HG03565 (cell line): ENCODE measurements around the gene FFAR3.

Experiments
- ATAC-seq: cut with Tn5 transposase; IDR thresholded peaks from one replicate; pipeline ENCODE4 v1.9.1; 2021; ENCODE audit warnings: mild to moderate bottlenecking, moderate library complexity; ENCODE audit not compliant: unreplicated experiment

Gene FFAR3

DNA sequence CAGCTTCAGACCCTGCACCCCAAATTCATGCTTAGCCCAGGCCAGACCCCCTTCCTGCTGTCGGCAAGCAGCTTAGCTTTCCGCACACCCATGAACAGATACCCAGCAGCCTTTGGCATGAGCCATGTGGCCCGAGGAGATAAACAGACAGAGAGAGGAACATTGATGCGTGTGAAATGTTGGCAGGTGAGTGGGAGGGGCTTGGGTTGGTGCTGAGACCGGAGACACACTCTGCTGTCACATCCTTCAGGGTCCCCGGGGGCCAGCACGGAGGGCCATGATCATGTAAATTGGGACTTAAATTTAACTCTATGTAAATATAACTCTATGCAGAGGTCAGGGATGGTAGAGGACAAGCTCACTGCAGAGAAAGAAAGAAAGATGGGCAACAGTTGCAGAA, 27.8 kb upstream of the FFAR3 start:
- peak; percentile 34 for ATAC-seq

DNA sequence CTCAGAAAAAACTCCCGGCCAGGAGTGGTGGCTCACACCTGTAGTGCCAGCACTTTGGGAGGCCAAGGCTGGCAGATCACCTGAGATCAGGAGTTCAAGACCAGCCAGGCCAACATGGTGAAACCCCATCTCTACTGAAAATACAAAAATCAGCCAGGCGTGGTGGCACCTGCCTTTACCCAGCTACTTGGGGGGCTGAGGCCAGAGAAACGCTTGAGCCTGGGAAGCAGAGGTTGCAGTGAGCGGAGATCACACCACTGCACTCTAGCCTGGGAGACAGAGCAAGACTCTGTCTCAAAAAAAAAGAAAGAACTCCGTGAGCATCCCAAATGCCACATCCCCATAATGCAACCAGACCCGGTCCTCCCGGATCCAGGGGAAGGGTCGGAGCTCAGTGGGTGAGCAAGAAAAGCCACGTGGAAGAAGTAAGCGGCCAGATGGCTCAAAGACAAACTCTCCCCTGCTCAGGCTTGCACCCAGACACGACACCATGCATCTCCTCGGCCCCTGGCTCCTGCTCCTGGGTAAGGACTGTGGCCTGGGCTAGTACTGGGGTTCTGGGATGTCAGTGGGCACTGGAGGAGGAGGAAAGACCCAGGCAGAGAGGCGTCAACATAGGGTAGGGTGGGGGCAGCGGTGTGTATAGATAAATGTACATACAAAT, 26.6 kb upstream of the FFAR3 start:
- no peak for ATAC-seq

DNA sequence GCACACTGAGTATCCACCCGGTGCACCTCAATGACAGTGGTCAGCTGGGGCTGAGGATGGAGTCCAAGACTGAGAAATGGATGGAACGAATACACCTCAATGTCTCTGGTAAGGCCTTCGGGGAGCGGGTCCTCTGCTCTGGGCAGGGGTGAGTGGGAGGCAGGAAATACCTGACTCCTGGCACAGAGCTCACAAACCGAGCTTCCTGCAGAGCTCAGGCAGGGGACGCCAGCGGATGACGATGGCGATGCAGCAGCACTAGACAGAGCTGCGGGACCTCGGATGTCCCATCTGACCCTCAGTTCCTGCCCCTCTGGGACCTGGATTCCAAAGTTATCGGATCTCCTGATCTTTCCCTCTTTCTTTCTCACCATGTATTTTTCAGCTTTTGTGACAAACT, 25.4 kb upstream of the FFAR3 start:
- no peak for ATAC-seq

DNA sequence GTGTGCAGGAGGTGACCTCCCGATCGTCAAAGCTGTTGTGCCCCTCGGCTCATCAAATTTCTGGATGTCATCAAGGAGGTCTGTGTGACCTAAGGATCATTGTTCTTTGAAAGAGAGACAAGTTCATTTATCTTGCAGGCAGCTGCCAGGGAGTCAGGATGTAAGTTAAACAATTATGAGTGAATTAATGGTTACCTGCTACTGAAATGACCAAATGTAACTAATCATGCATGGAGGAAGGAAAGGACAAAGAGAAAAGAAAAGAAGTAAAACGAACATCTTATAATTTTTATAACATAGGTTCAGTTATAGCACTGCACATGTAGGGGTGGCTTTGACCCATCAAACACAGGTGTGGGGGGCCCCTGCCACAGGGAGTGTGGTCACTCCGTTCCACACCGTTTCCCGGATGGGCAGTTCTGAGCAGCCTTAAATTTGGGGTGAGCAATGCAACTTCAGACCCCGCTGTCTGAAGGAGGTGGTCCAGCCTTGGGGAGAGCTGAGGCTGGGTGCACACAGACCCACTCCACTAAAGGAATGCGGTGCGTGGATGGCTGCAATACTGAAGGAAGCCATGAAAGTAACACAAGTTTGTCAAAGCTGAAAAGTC, 24.0 kb upstream of the FFAR3 start:
- no peak for ATAC-seq

DNA sequence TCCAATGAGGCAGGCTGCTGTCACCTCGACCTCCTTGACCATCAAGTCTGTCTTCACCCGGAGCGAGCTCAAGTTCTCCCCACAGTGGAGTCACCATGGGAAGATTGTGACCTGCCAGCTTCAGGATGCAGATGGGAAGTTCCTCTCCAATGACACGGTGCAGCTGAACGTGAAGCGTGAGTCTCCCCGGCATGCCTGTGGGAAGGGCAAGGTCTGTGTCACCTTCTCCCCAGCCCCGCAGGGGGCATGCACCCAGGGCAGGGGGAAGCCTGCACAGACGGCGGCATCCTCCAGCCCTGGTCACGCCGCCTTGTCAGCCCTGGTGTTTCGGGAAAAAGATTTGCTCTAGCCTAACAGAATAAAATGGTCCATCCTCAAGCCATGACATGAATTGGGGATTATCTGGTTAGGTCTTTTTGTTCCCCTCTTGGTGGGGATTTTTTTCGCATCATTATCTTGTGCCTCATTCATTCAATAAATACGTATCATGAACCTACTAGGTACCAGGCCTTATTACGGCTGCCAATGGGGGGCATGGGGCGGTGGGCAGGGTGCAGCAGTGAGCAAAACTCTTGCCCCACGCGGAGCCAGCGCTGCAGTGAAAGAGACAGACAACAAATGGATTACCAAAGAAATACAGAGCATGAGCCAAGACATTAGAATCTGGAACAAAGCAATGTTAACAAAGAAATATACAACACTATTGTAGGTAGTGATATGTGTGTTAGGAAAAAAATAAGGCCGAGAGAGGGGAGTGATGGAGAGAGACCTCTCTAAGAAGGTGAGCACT, 21.9 kb upstream of the FFAR3 start:
- no peak for ATAC-seq

DNA sequence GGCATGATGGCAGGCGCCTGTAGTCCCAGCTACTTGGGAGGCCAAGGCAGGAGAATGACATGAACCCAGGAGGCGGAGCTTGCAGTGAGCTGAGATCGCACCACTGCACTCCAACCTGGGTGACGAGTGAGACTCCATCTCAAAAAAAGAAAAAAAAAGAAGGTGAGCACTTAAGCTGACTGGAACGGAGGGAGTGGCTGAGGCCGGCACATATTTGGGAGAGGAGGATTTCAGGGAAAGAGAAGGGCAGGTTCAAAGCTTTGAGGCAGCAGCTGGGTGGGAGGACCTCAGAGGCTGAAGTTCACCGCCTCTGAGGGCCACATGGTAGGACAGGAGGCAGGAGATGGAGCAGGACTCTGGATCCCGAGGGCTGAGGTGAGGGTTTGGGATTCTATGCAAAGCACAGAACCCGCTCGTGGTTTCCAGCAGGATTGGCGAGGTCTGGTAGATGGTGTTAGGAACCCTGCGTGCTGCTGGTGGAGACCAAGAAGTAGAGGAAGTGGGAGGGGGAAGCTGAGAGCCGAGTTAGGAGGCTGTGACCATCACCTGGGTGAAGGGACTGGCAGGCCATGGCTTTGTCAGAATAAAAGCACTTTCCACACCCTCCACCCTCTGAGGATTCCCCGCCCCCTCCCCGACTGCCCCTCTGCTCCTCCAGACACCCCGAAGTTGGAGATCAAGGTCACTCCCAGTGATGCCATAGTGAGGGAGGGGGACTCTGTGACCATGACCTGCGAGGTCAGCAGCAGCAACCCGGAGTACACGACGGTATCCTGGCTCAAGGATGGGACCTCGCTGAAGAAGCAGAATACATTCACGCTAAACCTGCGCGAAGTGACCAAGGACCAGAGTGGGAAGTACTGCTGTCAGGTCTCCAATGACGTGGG, 20.9 kb upstream of the FFAR3 start:
- ATAC-seq: no peak

DNA sequence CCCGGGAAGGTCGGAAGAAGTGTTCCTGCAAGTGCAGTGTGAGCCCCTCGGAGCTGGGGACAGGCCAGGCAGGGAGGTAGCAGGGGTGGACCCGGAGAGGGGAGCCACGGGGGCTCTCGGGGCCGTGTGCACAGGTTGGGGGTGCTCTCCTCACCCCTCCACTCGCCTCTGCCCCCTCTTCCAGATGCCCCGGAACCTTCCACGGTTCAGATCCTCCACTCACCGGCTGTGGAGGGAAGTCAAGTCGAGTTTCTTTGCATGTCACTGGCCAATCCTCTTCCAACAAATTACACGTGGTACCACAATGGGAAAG, 20.3 kb upstream of the FFAR3 start:
- no peak for ATAC-seq

DNA sequence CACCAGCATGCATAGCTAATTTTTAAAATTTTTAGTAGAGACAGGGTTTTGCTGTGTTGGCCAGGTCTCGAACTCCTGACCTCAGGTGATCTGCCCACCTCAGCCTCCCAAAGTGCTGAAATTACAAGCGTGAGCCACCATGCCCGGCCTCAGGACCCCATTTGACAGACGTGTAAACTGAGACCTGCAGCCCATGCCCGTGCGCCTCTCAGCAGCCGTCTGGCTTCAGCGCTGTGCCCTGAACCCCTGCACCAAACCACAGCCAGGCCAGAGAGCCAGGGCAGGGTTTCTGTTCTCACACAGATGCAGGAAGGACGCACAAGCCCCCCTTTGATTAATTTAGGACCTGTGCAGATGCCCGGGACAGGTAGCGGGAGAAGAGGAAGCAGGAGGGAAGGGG, 17.8 kb upstream of the FFAR3 start:
- ATAC-seq: no peak

DNA sequence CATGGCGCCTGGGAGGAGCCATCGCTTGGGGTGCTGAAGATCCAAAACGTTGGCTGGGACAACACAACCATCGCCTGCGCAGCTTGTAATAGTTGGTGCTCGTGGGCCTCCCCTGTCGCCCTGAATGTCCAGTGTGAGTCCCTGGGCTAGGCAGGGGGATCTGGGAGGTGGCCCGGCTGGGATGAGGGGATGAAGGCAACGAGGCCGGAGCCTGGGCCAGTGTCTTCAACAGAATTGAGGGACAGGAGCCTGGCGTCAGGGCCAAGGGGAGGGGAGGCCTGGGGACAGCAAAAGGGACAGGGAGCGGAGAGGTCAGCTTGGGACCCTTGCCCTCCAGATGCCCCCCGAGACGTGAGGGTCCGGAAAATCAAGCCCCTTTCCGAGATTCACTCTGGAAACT, 17.3 kb upstream of the FFAR3 start:
- ATAC-seq: no peak

DNA sequence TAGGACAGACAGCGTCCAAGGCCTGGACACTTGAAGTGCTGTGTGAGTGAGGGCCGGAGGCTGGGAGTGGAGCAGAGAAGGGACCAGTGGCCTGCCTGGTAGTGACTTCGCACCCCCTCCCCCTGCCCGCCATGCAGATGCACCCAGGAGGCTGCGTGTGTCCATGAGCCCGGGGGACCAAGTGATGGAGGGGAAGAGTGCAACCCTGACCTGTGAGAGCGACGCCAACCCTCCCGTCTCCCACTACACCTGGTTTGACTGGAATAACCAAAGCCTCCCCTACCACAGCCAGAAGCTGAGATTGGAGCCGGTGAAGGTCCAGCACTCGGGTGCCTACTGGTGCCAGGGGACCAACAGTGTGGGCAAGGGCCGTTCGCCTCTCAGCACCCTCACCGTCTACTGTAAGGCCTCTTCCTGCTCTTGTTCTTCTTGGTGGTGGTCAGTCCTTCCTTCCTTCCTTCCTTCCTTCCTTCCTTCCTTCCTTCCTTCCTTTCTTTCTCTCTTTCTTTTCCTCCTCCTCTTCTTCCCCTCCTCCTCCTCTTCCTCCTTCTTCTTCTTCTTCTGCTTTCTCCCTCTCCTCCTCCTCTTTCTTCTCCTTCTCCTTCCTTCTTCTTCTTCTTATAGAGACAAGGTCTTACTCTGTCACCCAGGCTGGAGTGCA, 16.6 kb upstream of the FFAR3 start:
- ATAC-seq: no peak

DNA sequence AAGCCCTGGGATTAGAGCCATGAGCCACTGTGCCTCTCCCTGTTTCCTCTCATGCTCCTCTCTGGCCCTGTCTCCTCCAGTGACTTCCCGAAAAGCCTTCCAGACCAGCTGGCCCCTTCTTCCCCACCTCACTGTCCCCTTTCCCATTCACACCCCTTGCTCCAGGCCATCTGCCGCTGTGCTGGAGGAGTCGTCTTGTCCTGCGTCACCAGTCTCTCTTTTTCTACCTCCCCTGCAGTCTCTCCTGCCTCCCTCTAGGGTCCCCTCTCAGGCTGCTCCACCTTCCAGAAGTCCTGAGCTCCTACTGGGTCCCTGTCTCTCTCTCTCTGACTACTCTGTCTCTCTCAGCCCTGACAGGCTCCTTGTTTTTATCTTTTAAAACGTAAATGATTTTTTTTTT, 15.8 kb upstream of the FFAR3 start:
- ATAC-seq: no peak

DNA sequence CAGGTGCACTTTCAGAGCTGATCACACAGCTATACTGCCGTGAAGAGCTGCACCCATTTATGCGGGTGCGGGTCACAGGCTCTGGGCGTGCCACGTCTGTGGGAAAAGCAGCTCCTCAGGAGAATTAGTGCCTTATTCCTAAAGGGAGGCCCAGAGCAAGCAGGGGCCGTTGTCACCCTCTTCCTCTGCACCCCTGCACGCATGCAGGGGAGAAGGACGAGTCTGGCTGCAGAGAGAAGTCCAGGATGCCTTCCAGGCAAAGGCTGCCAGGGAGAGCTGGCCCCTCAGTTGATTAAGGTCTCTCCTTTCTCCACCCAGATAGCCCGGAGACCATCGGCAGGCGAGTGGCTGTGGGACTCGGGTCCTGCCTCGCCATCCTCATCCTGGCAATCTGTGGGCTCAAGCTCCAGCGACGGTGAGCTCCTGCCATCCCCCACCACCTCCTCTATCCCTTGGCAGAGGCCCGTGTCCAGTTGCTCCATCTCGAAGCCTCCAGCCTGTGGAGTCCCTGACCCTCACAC, 13.7 kb upstream of the FFAR3 start:
- ATAC-seq: no peak

DNA sequence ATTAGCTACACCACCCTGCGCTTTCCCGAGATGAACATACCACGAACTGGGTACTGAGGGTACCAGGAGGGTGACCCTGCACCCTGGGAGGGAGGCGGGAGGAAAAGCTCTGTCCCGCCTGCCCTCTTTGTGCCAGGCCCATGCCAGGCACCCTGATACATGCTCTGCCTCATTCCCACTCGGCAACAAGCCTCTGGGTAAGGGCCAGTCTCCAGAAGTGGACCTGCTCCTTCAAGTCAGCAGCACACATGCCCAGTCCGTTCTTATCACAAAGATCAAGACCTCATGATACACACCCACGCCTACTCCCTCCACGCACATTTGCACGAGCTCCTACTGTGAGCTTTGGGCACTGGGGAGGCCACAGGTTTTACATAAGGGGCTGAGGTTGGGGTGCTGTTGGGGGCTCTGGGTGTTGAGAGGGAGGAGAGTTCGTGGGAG, 12.6 kb upstream of the FFAR3 start:
- ATAC-seq: no peak

DNA sequence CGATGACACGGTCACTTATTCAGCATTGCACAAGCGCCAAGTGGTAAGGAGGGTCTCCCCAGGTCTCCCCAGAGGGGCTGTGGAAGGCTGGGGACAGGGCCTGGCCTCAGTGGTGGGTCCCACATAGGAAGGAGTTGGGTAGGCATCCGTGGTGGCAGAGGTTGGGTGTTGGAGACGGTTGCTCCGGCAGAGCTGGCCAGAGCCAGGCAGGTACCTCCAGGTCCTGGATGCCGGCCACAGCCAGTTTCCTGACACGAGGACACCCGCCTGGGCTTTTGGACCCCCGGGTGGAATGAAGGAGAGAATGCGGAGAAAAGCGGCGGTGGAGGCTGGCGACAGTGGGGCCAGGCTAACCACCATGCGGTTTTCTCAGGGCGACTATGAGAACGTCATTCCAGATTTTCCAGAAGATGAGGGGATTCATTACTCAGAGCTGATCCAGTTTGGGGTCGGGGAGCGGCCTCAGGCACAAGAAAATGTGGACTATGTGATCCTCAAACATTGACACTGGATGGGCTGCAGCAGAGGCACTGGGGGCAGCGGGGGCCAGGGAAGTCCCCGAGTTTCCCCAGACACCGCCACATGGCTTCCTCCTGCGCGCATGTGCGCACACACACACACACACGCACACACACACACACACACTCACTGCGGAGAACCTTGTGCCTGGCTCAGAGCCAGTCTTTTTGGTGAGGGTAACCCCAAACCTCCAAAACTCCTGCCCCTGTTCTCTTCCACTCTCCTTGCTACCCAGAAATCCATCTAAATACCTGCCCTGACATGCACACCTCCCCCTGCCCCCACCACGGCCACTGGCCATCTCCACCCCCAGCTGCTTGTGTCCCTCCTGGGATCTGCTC, 11.8 kb upstream of the FFAR3 start:
- ATAC-seq: no peak

DNA sequence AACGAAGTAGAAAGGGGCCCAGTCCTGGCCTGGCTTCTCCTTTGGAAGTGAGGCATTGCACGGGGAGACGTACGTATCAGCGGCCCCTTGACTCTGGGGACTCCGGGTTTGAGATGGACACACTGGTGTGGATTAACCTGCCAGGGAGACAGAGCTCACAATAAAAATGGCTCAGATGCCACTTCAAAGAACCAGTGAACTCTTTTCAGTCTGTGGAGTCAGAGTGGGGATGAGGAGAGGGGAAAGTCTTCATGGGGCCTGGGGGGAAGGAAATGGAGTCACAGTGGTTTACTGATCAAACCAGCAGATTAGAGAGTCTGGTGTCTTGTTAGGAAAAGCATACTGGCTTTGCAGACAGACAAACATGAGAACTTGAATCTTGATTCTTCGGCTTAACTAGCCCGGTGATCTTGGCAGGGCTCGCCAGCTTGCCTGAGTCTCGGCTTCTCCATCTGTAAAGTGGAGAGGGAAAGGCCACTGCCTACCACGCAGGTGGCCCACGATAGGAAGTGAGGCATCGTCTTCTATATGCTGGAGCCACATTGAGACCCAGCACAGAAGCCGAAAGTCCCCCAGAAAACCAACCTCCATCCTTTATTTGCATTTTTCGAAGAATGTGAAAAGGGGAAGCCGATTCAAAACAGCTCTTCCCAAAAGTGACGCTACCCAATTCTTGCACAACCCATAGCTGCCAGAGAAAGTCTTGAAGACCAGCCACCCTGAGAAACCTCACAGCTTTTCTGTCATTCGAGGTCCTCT, 10.9 kb upstream of the FFAR3 start, which contains the start of gene FFAR1:
Gene FFAR1, plus strand, starts transcription at position 732 of the 759 bp plus-strand sequence. CDS start 3,650 bp downstream, outside the sequence.
- no peak for ATAC-seq

DNA sequence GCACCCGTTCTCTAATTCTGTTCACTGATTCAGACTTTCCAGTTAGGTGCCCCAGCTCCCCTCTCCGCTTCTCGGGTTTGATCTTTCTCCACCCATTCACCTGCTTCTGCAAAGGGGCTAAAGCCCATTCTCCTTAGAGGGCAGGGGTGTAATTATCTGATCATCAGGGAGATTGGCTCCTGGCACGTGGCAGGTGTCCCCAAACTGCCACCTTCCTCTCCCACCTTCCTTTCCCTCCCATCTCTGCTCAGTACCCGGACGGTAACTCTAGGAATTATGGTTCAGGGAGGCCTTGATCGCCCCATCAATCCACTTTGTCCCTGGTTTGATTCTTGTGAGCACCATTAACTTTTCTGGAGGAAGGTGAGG, 10.3 kb upstream of the FFAR3 start:
- ATAC-seq: no peak

DNA sequence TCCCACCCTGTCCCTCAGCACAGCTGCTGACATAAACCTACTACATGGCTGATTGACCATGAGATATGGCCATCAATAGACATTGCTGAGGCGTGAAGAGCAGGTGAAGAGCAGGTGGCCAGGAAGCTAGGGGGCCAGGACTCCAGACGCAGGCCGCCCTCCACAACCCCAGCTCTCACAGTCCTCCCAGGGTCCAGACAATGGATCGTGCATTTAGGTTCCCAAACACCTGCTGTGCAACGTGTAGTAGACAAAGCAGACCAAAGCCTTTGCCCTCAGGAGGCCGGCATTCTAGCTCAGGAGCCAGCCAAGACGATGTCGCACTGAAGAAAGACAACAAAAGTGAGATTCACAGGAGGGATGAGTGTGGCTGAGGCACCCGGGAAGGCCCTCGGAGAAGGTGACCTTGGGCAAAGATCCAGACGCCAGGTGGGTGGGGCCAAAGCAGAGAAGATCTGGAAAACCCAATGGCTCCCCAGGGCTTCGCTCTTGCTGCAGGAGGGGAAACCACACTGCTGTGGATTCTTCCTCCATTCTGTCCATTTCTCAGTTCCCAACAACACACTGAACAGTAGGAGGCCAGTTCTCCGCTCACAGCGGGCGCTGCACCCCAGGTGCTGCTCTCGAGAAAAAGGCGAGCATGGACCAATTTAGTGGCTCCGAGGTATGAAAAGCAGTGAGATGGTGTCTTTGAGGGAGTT, 9.2 kb upstream of the FFAR3 start:
- no peak for ATAC-seq
